K562 (cell line): ENCODE measurements around the gene MICAL2.

Experiments
- CTCF ChIP-seq, 3 experiments: IDR thresholded peaks in 2 of 3; conservative IDR thresholded peaks in 1 of 3; 2 replicates each; pipeline ENCODE4 v1.5.1; 2011 to 2012; ENCODE audit warnings: low read length in 3 of 3, mild to moderate bottlenecking in 3 of 3, control low read depth in 2 of 3, improper control_type of control experiment in 1 of 3, inconsistent platforms in 1 of 3, low read depth in 1 of 3, mixed read lengths in 1 of 3, moderate library complexity in 1 of 3; ENCODE audit not compliant: insufficient read depth in 2 of 3
- ELF4 ChIP-seq: fragments of 450-650 bp; formaldehyde crosslinking; IDR thresholded peaks from 2 replicates; pipeline ENCODE4 v1.4.0; 2022; ENCODE audit warnings: missing genetic modification characterization
- ESRRA ChIP-seq: fragments of 450-650 bp; IDR thresholded peaks from 2 replicates; pipeline ENCODE4 v1.6.1; 2014; ENCODE audit warnings: low read depth, mild to moderate bottlenecking, moderate library complexity, borderline replicate concordance
- EZH2 ChIP-seq: IDR thresholded peaks from 2 replicates; pipeline ENCODE4 v1.6.1; 2012; ENCODE audit warnings: low read depth, mild to moderate bottlenecking, inconsistent platforms, low read length, borderline replicate concordance
- GTF2B ChIP-seq: IDR thresholded peaks from 2 replicates; pipeline ENCODE4 v1.6.1; 2011; ENCODE audit not compliant: insufficient read length; ENCODE audit errors: extremely low read depth
- IRF2 ChIP-seq: sonication (generic); formaldehyde crosslinking; IDR thresholded peaks from 2 replicates; pipeline ENCODE4 v1.8.1; 2022; ENCODE audit warnings: mild to moderate bottlenecking, missing genetic modification reagents
- NCOA1 ChIP-seq: fragments of 450-650 bp; IDR thresholded peaks from 2 replicates; pipeline ENCODE4 v1.6.1; 2016; ENCODE audit warnings: low read depth
- NFRKB ChIP-seq: fragments of 450-650 bp; IDR thresholded peaks from 2 replicates; pipeline ENCODE4 v1.6.1; 2016; ENCODE audit warnings: low read depth
- RNF219 ChIP-seq: fragments of 250-450 bp; sonication (Bioruptor Pico); IDR thresholded peaks from 2 replicates; pipeline ENCODE4 v1.5.0; 2022; ENCODE audit warnings: mild to moderate bottlenecking
- SOX6 ChIP-seq: fragments of 450-650 bp; IDR thresholded peaks from 2 replicates; pipeline ENCODE4 v1.6.1; 2014; ENCODE audit warnings: mild to moderate bottlenecking
- TBP ChIP-seq: optimal IDR thresholded peaks from 2 replicates; pipeline ENCODE3; 2011; ENCODE audit warnings: low read depth, low read length, improper control_type of control experiment
- ZNF274 ChIP-seq: IDR thresholded peaks from 2 replicates; pipeline ENCODE4 v1.6.1; 2011; ENCODE audit warnings: low read depth, mild to moderate bottlenecking, low read length, moderate library complexity, borderline replicate concordance

- TF ChIP-seq CTCF (IDR thresholded peaks at IDR 0.05 in 2 of 3, conservative IDR thresholded peaks at IDR 0.05 in 1 of 3; ENCODE audit: insufficient read depth in 2 of 3, low read depth in 1 of 3, low read length in 3 of 3) (no peak), TBP (no peak), ZNF274 (no peak), RNF219 (no peak), NFRKB (no peak), ELF4 (CRISPR knock-in tag) (no peak), NCOA1 (no peak), GTF2B (no peak), ESRRA (no peak), IRF2 (CRISPR knock-in tag) (no peak), EZH2 (no peak), SOX6 (no peak)
These were observed 132.6 kb downstream of the MICAL2 start for GRCh38 chr11:12242966-12243365.
